GM12873 (cell line): ENCODE results near the gene PRRX2.
A peak's percentile ranks its signal among the peaks of the same experiment; 100 is the strongest.

Source experiments
- TF ChIP-seq, protein P1 (sequence below): IDR thresholded peaks from 2 replicates; pipeline ENCODE4 v1.5.1; 2012; ENCODE audit warnings: low read depth, mild to moderate bottlenecking, moderate library complexity, low read length, control low read depth; ENCODE audit not compliant: insufficient read depth; ENCODE audit errors: missing control alignments

The PRRX2 gene

GRCh38 chr9:129732946-129733631 lies 67.6 kb downstream of the PRRX2 start:
- TF ChIP-seq, protein P1, sequence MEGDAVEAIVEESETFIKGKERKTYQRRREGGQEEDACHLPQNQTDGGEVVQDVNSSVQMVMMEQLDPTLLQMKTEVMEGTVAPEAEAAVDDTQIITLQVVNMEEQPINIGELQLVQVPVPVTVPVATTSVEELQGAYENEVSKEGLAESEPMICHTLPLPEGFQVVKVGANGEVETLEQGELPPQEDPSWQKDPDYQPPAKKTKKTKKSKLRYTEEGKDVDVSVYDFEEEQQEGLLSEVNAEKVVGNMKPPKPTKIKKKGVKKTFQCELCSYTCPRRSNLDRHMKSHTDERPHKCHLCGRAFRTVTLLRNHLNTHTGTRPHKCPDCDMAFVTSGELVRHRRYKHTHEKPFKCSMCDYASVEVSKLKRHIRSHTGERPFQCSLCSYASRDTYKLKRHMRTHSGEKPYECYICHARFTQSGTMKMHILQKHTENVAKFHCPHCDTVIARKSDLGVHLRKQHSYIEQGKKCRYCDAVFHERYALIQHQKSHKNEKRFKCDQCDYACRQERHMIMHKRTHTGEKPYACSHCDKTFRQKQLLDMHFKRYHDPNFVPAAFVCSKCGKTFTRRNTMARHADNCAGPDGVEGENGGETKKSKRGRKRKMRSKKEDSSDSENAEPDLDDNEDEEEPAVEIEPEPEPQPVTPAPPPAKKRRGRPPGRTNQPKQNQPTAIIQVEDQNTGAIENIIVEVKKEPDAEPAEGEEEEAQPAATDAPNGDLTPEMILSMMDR, result no peak

GRCh38 chr9:129733632-129733953 lies 68.1 kb downstream of the PRRX2 start:
- TF ChIP-seq, protein P1, result no peak

DNA sequence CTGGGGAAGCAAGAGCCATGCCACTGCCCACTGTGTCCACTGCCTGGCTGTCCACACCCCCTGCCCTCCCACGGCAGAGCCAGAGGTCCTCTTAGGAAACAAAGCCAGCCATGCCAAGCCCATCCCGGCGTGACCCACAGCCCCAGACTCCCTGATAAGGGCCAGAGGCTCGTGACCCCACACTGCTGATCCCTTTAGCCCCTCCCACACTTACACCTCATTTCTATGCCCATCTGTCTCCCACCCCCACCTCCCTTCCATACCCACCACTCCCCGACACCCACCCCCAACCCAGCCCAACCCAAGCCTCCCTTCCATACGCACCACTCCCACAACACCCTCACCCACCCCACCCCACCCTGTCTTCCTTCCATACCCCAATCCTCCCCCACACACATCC lies 70.1 kb downstream of the PRRX2 start:
- TF ChIP-seq, protein P1, result no peak

GRCh38 chr9:129736334-129736733 lies 70.9 kb downstream of the PRRX2 start:
- TF ChIP-seq, protein P1, result no peak

GRCh38 chr9:129737479-129738274 lies 72.2 kb downstream of the PRRX2 start:
- TF ChIP-seq, protein P1, result peak; percentile 88

DNA sequence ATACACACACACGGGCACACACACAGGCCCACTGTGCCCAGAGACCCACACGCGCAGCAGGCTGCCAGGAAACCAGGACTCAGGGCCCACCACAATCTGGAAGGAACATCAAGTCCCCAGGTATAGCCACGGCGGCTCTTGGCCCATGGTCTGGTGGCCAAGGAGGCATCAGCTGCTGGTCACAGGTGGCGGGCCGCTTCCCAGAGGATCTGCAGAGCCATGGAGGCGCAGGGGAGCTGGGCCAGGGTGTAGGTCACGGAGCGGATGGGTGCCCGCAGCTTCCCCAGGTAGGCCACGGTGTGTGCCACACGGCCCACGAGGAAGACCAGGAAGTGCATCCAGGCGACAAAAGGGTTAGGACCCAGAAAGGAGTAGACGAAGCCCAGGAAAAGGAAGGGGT lies 74.0 kb downstream of the PRRX2 start:
- TF ChIP-seq, protein P1, result no peak

DNA sequence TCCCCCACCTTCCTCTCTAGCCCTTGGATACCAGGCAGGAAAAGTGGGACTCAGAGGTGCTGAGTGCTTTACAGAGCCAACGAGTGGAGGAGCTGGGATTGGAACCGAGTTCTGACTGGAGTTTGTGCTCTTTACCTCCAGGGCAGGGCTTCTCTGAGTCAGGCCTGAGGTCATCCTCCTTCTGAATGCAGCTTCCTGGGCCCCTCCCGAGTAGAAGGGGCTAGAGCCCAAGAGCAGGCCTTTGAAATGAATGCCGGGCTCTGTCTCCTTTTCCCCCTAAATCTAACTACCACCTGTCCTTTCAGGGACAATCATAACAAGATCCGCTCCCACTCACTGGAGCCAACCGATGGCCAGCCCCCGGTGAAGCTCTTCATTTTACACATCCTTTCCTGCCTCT lies 74.7 kb downstream of the PRRX2 start:
- TF ChIP-seq, protein P1, result no peak
